Fibroblast of lung (primary cell): ENCODE results near the gene PAFAH1B1.
"Not testable (repeated sequence)": the region's sequence is repeated elsewhere in the genome, so short reads cannot be mapped to it uniquely, and the experiment has no call there.

ENCODE experiments used
- CTCF ChIP-seq, 2 donors: IDR thresholded peaks in 1 of 2; conservative IDR thresholded peaks in 1 of 2; 1 replicate in 1 of 2; 2 replicates in 1 of 2; pipeline ENCODE4 v1.5.1; 2011 to 2012; ENCODE audit warnings: low read length in 2 of 2, control low read depth in 1 of 2, inconsistent platforms in 1 of 2, low read depth in 1 of 2, mild to moderate bottlenecking in 1 of 2
- EZH2 ChIP-seq: IDR thresholded peaks from 2 replicates; pipeline ENCODE4 v1.5.1; 2012; ENCODE audit warnings: low read length, control low read depth, mild to moderate bottlenecking; ENCODE audit errors: missing control alignments

DNA sequence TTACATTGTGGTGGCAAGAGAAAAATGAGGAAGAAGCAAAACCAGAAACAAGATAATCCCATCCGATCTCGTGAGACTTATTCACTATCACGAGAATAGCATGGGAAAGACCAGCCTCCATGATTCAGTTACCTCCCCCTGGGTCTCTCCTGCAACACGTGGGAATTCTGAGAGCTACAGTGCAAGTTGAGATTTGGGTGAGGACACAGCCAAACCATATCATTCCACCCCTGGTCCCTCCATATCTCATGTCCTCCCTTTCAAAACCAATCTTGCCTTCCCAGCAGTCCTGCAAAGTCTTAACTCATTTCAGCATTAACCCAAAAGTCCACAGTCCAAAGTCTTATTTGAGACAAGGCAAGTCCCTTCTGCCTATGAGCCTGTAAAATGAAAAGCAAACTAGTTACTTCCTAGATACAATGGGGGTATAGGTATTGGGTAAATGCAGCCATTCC is 28.5 kb downstream of the PAFAH1B1 start:
- TF ChIP-seq CTCF (conservative IDR thresholded peaks at IDR 0.05 in 1 of 2, IDR thresholded peaks at IDR 0.05 in 1 of 2; ENCODE audit: low read depth in 1 of 2, low read length in 2 of 2); EZH2: not testable (repeated sequence)
